HepG2 (cell line): ENCODE measurements around the gene HACD2. TPM values are rescaled to one million over a fixed set of nuclear protein-coding genes. Genes with fewer than 3 reads are reported as not detected.

Experiments used
- ADNP ChIP-seq: sonication (generic); formaldehyde crosslinking; IDR thresholded peaks from 2 replicates; pipeline ENCODE4 v1.4.0; 2020; ENCODE audit warnings: missing genetic modification reagents
- AGO1 ChIP-seq: fragments of 200-400 bp; formaldehyde crosslinking; IDR thresholded peaks from 2 replicates; pipeline ENCODE4 v1.6.1; 2017; ENCODE audit warnings: mild to moderate bottlenecking, low read depth, low read length, moderate library complexity; ENCODE audit not compliant: poor library complexity, severe bottlenecking
- DNMT3B ChIP-seq: conservative IDR thresholded peaks from 2 replicates; pipeline ENCODE4 v1.6.1; 2016; ENCODE audit warnings: missing biosample characterization, control low read depth
- ERF ChIP-seq: IDR thresholded peaks from 2 replicates; pipeline ENCODE4 v1.6.1; 2018; ENCODE audit warnings: missing biosample characterization, missing genetic modification reagents
- FOXA3 ChIP-seq: IDR thresholded peaks from 2 replicates; pipeline ENCODE4 v1.6.1; 2016; ENCODE audit warnings: missing genetic modification reagents, missing compliant biosample characterization
- GATAD2A ChIP-seq: IDR thresholded peaks from 2 replicates; pipeline ENCODE4 v1.6.1; 2016
- HMGA1 ChIP-seq: sonication (generic); formaldehyde crosslinking; conservative IDR thresholded peaks from 2 replicates; pipeline ENCODE4 v1.4.0; 2020; ENCODE audit warnings: missing genetic modification reagents
- IKZF1 ChIP-seq: fragments of 450-650 bp; IDR thresholded peaks from 2 replicates; pipeline ENCODE4 v1.7.1; 2016
- MATR3 ChIP-seq: sonication (generic); formaldehyde crosslinking; IDR thresholded peaks from 2 replicates; pipeline ENCODE4 v1.4.0; 2020; ENCODE audit warnings: missing genetic modification reagents
- MTA3 ChIP-seq: sonication (generic); formaldehyde crosslinking; IDR thresholded peaks from 2 replicates; pipeline ENCODE4 v1.4.0; 2020; ENCODE audit warnings: missing genetic modification reagents
- NFIB ChIP-seq: sonication (generic); formaldehyde crosslinking; IDR thresholded peaks from 2 replicates; pipeline ENCODE4 v1.9.0; 2021; ENCODE audit warnings: missing genetic modification reagents, mild to moderate bottlenecking, borderline replicate concordance
- NFYC ChIP-seq: IDR thresholded peaks from 2 replicates; pipeline ENCODE4 v1.6.1; 2016; ENCODE audit warnings: missing genetic modification reagents, missing compliant biosample characterization
- NPAS2 ChIP-seq: sonication (generic); formaldehyde crosslinking; IDR thresholded peaks from 2 replicates; pipeline ENCODE4 v1.8.0; 2022; ENCODE audit warnings: mild to moderate bottlenecking, missing genetic modification reagents, borderline replicate concordance
- PPARG ChIP-seq: conservative IDR thresholded peaks from 2 replicates; pipeline ENCODE4 v1.6.1; 2016; ENCODE audit warnings: missing biosample characterization, missing genetic modification reagents
- SNRNP70 ChIP-seq: fragments of 200-400 bp; formaldehyde crosslinking; IDR thresholded peaks from 2 replicates; pipeline ENCODE4 v1.6.1; 2017; ENCODE audit warnings: mild to moderate bottlenecking, low read depth, low read length, moderate library complexity
- STAG1 ChIP-seq: sonication (generic); formaldehyde crosslinking; IDR thresholded peaks from 2 replicates; pipeline ENCODE4 v1.4.0; 2020; ENCODE audit warnings: missing genetic modification reagents
- ZFP36L1 ChIP-seq: sonication (generic); formaldehyde crosslinking; IDR thresholded peaks from 2 replicates; pipeline ENCODE4 v1.8.0; 2022; ENCODE audit warnings: mild to moderate bottlenecking, missing genetic modification reagents, moderate library complexity
- ZFP62 ChIP-seq: sonication (generic); formaldehyde crosslinking; IDR thresholded peaks from 2 replicates; pipeline ENCODE4 v1.4.0; 2020; ENCODE audit warnings: missing genetic modification reagents
- ZFX ChIP-seq: sonication (generic); formaldehyde crosslinking; IDR thresholded peaks from 2 replicates; pipeline ENCODE4 v1.4.0; 2020; ENCODE audit warnings: mild to moderate bottlenecking, low read depth, missing genetic modification reagents, moderate library complexity
- ZNF136 ChIP-seq: sonication (generic); formaldehyde crosslinking; IDR thresholded peaks from 2 replicates; pipeline ENCODE4 v1.8.1; 2022; ENCODE audit warnings: low read depth, mild to moderate bottlenecking, moderate library complexity, missing genetic modification reagents
- ZNF230 ChIP-seq: sonication (generic); formaldehyde crosslinking; IDR thresholded peaks from 2 replicates; pipeline ENCODE4 v1.4.0; 2020; ENCODE audit warnings: mild to moderate bottlenecking, missing genetic modification reagents
- ZNF3 ChIP-seq: IDR thresholded peaks from 2 replicates; pipeline ENCODE4 v1.7.0; 2017; ENCODE audit warnings: inconsistent platforms
- ZNF720 ChIP-seq: sonication (generic); formaldehyde crosslinking; IDR thresholded peaks from 2 replicates; pipeline ENCODE4 v1.4.0; 2020; ENCODE audit warnings: missing genetic modification reagents
- ZNF792 ChIP-seq: IDR thresholded peaks from 2 replicates; pipeline ENCODE4 v1.6.1; 2016
- polyA plus RNA-seq, 8 experiments: library from polyadenylated mRNA; depleted of rRNA in 3 of 8; stranded (reverse) in 7 of 8; unstranded in 1 of 8; fragments of >200 nt; fragmentation: Illumina TruSeq in 4 of 8; extraction: Trizol in 4 of 8; gene quantifications; 2 replicates each; pipeline versions ENCODE4 v1.2.1 to v1.2.3, GENCODE V29; 2011 to 2016; ENCODE audit warnings: low read depth in 4 of 8, missing spikeins in 1 of 8, mixed read lengths in 1 of 8; ENCODE audit not compliant: insufficient read depth in 1 of 8
- total RNA-seq, 5 experiments: library from RNA; depleted of rRNA; stranded (reverse); fragments of >200 nt; fragmentation: Illumina TruSeq; extraction: Trizol; gene quantifications; 2 replicates each; pipeline ENCODE4 v1.2.3, GENCODE V29; 2016; ENCODE audit warnings: low read depth in 1 of 5
- TF ChIP-seq, protein P1 (sequence below): sonication (generic); formaldehyde crosslinking; IDR thresholded peaks from 2 replicates; pipeline ENCODE4 v1.4.0; 2020; ENCODE audit warnings: mild to moderate bottlenecking, low read depth, missing genetic modification reagents
- TF ChIP-seq, protein P2 (sequence below): IDR thresholded peaks from 2 replicates; pipeline ENCODE4 v1.6.1; 2016
- TF ChIP-seq, protein P3 (sequence below): sonication (generic); formaldehyde crosslinking; conservative IDR thresholded peaks from 2 replicates; pipeline ENCODE4 v1.8.0; 2022; ENCODE audit warnings: mild to moderate bottlenecking, moderate library complexity, missing genetic modification reagents
- TF ChIP-seq, protein P4 (sequence below): sonication (generic); formaldehyde crosslinking; IDR thresholded peaks from 2 replicates; pipeline ENCODE4 v1.5.0; 2020; ENCODE audit warnings: mild to moderate bottlenecking, low read depth, missing genetic modification reagents, borderline replicate concordance
- TF ChIP-seq, protein P5 (sequence below): sonication (generic); formaldehyde crosslinking; IDR thresholded peaks from 2 replicates; pipeline ENCODE4 v1.4.0; 2020; ENCODE audit warnings: missing genetic modification reagents, mild to moderate bottlenecking, borderline replicate concordance

Gene HACD2
- total and polyA plus RNA-seq, 2 of the 13 experiments (the other 11 are each of a cell fraction or from before 2014, with no cell fraction given) = 47.0 to 50.4 TPM

DNA sequence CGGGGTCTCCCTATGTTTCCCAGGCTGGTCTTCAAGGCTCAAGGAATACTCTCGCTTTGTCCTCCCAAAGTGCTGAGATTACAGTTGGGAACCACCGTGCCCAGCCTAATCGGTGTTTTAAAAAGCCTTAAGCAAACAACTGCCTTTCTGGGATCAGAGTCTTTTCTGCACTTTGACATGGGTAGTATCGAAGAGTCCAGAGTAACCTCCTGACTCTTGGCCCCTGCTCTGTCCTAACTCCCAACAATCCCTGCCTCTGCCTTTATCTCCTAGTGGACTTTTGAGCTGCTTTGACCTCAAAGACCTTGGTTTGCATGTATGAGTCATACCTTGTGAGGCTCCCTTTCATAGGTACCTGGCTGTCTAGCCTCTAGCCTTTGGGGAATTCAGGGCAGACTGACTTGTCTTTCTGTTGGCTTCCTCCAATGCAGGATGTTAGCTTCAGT, 21.0 kb upstream of the HACD2 start (continued):
- TF ChIP-seq ADNP (CRISPR knock-in tag) (no peak), SNRNP70 (no peak), ZFP62 (CRISPR knock-in tag) (no peak), ERF (CRISPR knock-in tag) (peak; percentile 91), PPARG (CRISPR knock-in tag) (peak; percentile 80), STAG1 (CRISPR knock-in tag) (no peak; the same call in 1 of the 2 replicates), DNMT3B (CRISPR knock-in tag) (no peak; the same call in 1 of the 2 replicates), ZNF136 (CRISPR knock-in tag) (peak; percentile 82; the same call in 1 of the 2 replicates), NFYC (peak; percentile 26; the same call in 1 of the 2 replicates), GATAD2A (CRISPR knock-in tag) (peak; percentile 94), ZNF720 (CRISPR knock-in tag) (no peak), MTA3 (no peak), ZFP36L1 (CRISPR knock-in tag) (no peak), ZNF3 (CRISPR knock-in tag) (peak; percentile 56; the same call in 1 of the 2 replicates), IKZF1 (no peak), FOXA3 (CRISPR knock-in tag) (peak; percentile 95), NFIB (no peak), ZNF792 (CRISPR knock-in tag) (peak; percentile 50; the same call in 1 of the 2 replicates), NPAS2 (CRISPR knock-in tag) (no peak), ZNF230 (CRISPR knock-in tag) (no peak), HMGA1 (CRISPR knock-in tag) (no peak), MATR3 (CRISPR knock-in tag) (no peak), AGO1 (no peak), ZFX (CRISPR knock-in tag) (no peak)
- TF ChIP-seq, protein P1, sequence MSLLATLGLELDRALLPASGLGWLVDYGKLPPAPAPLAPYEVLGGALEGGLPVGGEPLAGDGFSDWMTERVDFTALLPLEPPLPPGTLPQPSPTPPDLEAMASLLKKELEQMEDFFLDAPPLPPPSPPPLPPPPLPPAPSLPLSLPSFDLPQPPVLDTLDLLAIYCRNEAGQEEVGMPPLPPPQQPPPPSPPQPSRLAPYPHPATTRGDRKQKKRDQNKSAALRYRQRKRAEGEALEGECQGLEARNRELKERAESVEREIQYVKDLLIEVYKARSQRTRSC (CRISPR knock-in tag) = no peak
- TF ChIP-seq, protein P2, sequence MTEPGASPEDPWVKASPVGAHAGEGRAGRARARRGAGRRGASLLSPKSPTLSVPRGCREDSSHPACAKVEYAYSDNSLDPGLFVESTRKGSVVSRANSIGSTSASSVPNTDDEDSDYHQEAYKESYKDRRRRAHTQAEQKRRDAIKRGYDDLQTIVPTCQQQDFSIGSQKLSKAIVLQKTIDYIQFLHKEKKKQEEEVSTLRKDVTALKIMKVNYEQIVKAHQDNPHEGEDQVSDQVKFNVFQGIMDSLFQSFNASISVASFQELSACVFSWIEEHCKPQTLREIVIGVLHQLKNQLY (CRISPR knock-in tag) = 0 out of 2 replicates have a peak, but pooled peaks have one; percentile 35
- TF ChIP-seq, protein P3, sequence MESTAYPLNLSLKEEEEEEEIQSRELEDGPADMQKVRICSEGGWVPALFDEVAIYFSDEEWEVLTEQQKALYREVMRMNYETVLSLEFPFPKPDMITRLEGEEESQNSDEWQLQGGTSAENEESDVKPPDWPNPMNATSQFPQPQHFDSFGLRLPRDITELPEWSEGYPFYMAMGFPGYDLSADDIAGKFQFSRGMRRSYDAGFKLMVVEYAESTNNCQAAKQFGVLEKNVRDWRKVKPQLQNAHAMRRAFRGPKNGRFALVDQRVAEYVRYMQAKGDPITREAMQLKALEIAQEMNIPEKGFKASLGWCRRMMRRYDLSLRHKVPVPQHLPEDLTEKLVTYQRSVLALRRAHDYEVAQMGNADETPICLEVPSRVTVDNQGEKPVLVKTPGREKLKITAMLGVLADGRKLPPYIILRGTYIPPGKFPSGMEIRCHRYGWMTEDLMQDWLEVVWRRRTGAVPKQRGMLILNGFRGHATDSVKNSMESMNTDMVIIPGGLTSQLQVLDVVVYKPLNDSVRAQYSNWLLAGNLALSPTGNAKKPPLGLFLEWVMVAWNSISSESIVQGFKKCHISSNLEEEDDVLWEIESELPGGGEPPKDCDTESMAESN (CRISPR knock-in tag) = no peak
- TF ChIP-seq, protein P4, sequence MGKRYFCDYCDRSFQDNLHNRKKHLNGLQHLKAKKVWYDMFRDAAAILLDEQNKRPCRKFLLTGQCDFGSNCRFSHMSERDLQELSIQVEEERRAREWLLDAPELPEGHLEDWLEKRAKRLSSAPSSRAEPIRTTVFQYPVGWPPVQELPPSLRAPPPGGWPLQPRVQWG (CRISPR knock-in tag) = no peak
- TF ChIP-seq, protein P5, sequence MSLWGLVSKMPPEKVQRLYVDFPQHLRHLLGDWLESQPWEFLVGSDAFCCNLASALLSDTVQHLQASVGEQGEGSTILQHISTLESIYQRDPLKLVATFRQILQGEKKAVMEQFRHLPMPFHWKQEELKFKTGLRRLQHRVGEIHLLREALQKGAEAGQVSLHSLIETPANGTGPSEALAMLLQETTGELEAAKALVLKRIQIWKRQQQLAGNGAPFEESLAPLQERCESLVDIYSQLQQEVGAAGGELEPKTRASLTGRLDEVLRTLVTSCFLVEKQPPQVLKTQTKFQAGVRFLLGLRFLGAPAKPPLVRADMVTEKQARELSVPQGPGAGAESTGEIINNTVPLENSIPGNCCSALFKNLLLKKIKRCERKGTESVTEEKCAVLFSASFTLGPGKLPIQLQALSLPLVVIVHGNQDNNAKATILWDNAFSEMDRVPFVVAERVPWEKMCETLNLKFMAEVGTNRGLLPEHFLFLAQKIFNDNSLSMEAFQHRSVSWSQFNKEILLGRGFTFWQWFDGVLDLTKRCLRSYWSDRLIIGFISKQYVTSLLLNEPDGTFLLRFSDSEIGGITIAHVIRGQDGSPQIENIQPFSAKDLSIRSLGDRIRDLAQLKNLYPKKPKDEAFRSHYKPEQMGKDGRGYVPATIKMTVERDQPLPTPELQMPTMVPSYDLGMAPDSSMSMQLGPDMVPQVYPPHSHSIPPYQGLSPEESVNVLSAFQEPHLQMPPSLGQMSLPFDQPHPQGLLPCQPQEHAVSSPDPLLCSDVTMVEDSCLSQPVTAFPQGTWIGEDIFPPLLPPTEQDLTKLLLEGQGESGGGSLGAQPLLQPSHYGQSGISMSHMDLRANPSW (CRISPR knock-in tag) = no peak
